Natural killer cell (primary cell): ENCODE results near the gene HDAC4. TPM values are rescaled to one million over a fixed set of nuclear protein-coding genes. Genes with fewer than 3 reads are reported as not detected.

Source experiments
- ATAC-seq, 3 donors: fragments of 150-1000 bp in 2 of 3; fragments of 200-7000 bp in 1 of 3; cut with Tn5 transposase; 1 replicate in 1 of 3; 2 replicates in 2 of 3; pipeline ENCODE4 v1.10.0; 2021; ENCODE audit warnings: mild to moderate bottlenecking in 2 of 3, moderate library complexity in 2 of 3
- DNase-seq, 2 donors: peaks; one replicate each; pipeline versions ENCODE4 v3.0.0 to v3.0.0-alpha.2; 2013 to 2021; ENCODE audit warnings: mixed read lengths in 1 of 2
- H3K27ac ChIP-seq: one replicate; pipeline ENCODE4 v1.5.1; 2013; ENCODE audit warnings: mild to moderate bottlenecking, low read length
- H3K27me3 ChIP-seq: one replicate; pipeline ENCODE4 v1.6.1; 2013; ENCODE audit warnings: low read length; ENCODE audit not compliant: control insufficient read depth, insufficient read depth
- H3K36me3 ChIP-seq: one replicate; pipeline ENCODE4 v1.6.1; 2013; ENCODE audit warnings: low read length; ENCODE audit not compliant: control insufficient read depth, insufficient read depth
- H3K4me1 ChIP-seq: one replicate; pipeline ENCODE4 v1.6.1; 2013; ENCODE audit warnings: low read length; ENCODE audit not compliant: control insufficient read depth, insufficient read depth
- H3K4me3 ChIP-seq: one replicate; pipeline ENCODE4 v1.5.1; 2013; ENCODE audit warnings: low read length
- H3K9me3 ChIP-seq: one replicate; pipeline ENCODE4 v1.6.1; 2013; ENCODE audit warnings: low read length; ENCODE audit not compliant: control insufficient read depth, insufficient read depth
- H3K27ac Mint-ChIP-seq, 2 donors: one replicate each; pipeline ENCODE4 v1.8.0; 2022; ENCODE audit warnings: mild to moderate bottlenecking in 2 of 2, mixed read lengths in 2 of 2, moderate library complexity in 1 of 2
- H3K27me3 Mint-ChIP-seq, 2 donors: one replicate each; pipeline ENCODE4 v1.8.0; 2022; ENCODE audit warnings: low read depth in 2 of 2, mixed read lengths in 2 of 2
- H3K36me3 Mint-ChIP-seq: one replicate; pipeline ENCODE4 v1.8.0; 2022; ENCODE audit warnings: mixed read lengths
- H3K4me1 Mint-ChIP-seq, 2 donors: one replicate each; pipeline ENCODE4 v1.8.0; 2022; ENCODE audit warnings: mixed read lengths in 2 of 2
- H3K4me3 Mint-ChIP-seq: one replicate; pipeline ENCODE4 v1.8.0; 2022; ENCODE audit warnings: mild to moderate bottlenecking, moderate library complexity, mixed read lengths
- H3K9me3 Mint-ChIP-seq, 2 donors: one replicate each; pipeline ENCODE4 v1.8.0; 2022; ENCODE audit warnings: mixed read lengths in 2 of 2
- CTCF ChIP-seq: fragments of 200-600 bp; IDR thresholded peaks from one replicate; pipeline ENCODE4 v1.8.0; 2022; ENCODE audit warnings: antibody characterized with exemption
- WGBS: methylation state at CpG from one replicate; pipeline ENCODE4 v1.1.7; 2013; ENCODE audit warnings: missing lambda C conversion rate; ENCODE audit not compliant: insufficient coverage; 5-methylcytosine and 5-hydroxymethylcytosine counted together
- intact Hi-C: fragments of 100-400 bp; cut with micrococcal nuclease; formaldehyde crosslinking; loops from one replicate; pipeline ENCODE4 v1.14.2; 2022
- total RNA-seq, 4 donors: library from RNA; stranded (reverse); fragments of 120-200 nt in 1 of 4; gene quantifications; one replicate each; pipeline versions ENCODE4 v1.2.3 to v1.2.4, GENCODE V29; 2013 to 2022

HDAC4 gene
- total RNA-seq, 3 donors from 2014 or later (not counting 1 experiment from before 2014, with no cell fraction given), result 74.9 to 105 (median 100) TPM

DNA sequence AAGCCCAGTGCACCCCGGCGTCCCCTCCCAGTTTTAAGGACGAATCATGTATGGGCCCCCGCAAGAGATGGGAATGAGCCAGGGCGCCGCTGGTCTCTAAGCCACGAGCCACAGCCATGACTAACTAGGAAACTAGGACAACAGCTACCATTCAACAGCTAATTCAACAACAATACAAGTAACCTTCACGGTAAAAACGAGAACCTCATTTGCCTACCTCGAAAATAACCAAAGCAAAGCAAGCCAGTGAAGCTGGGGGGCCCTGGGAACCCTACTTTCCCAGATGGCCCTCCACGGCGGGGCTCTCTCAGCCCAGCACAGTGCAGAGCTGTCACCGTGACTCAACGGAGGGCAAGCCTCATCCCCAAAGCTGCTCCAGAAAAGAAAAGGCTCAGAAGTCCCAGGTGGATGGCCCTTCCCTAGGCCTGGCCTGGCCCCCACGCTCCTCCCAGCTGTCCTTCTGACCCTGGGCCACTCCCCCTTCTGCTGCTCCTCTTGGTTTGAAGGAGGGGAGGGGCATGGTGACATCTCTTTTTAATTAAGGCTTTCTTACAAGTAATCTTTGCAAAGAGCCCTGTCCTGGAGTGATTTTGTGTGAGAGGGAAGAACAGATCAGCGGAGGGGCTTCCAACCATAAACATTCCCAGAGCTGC lies 126.3 kb downstream of the HDAC4 start:
- Mint-ChIP-seq H3K36me3 (no peaks in the 10 kb centered on the region), H3K4me1 (peaks cover 76 to 84% of the 10 kb centered on the region in 2 donors), H3K27ac (peak overlapping the region in 1 of 2 donors; percentile 93), H3K4me3 (peak overlapping the region; percentile 86), H3K27me3 (no peaks in the 10 kb centered on the region), H3K9me3 (no peaks in the 10 kb centered on the region)
- TF ChIP-seq CTCF, result no peak
- DNase-seq (no peak), ATAC-seq (peak; percentile 30 to 57 (median 36))
- Histone ChIP-seq H3K27ac (peak overlapping the region; percentile 80), H3K9me3 (no peaks in the 10 kb centered on the region), H3K4me3 (peak overlapping the region; percentile 8), H3K36me3 (no peaks in the 10 kb centered on the region), H3K27me3 (no peaks in the 10 kb centered on the region), H3K4me1 (peaks cover 73% of the 10 kb centered on the region)
- 62% methylated on average over 16 of the region's 16 CpGs for WGBS
- intact Hi-C loops, result loop anchor here (1.0 to 2.0 kb wide), 2 partner anchors 7 to 14 kb away; no protein-coding TSS in a partner anchor

DNA sequence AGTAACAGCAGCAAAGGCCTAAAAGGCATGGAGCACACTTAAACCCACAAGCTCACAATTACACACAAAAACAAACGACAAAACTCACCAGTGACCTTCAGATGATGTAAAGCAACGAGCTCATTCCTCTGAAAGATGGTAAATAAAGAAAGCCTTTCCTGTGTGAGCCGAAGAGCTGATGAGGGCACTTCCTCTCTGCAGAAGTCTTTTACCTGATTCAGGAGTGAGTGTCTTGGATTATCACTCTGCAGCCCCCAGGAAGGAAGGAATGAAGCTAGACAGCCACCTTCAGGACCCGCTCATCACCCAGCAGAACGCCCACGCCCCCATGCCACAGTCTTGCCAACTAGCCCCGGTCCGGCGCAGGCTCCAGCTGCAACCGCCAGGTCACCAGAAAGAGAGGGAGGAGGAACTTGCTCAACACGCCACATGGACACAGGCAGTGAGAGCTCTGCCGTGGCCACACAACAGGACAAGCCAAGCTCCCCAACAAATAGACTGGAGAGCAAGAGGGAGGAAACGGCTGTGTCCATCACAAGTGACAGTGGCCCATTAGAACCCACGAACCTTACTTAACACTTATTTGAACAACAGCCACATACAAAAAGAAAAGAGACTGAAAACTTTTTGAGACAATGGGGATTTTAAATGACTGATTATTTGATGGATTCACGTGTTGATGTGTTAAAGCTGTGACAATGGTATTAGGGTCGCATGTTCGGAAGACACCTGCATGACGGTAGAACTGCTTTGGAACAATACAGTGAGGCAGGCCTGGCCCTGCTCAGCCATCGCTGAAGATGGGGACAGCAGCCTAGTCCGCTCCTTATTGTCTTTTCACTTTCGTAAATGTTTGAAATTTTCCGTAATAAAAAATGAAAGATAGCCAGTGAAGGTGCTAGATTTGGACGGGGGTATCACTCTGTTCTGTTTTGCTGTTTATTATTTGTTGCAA lies 127.3 kb downstream of the HDAC4 start:
- H3K36me3 ChIP-seq, result no peaks in the 10 kb centered on the region
- no peaks in the 10 kb centered on the region for H3K27me3 Mint-ChIP-seq
- WGBS, result 85% methylated on average over 21 of the region's 23 CpGs
- H3K9me3 ChIP-seq, result no peaks in the 10 kb centered on the region
- TF ChIP-seq CTCF, result no peak
- ATAC-seq (no peak), DNase-seq (no peak)
- H3K4me3 ChIP-seq, result no peak overlapping the region
- peak overlapping the region in 1 of 2 donors; percentile 93 for H3K27ac Mint-ChIP-seq
- H3K36me3 Mint-ChIP-seq, result no peaks in the 10 kb centered on the region
- no peak overlapping the region for H3K27ac ChIP-seq
- H3K27me3 ChIP-seq, result no peaks in the 10 kb centered on the region
- intact Hi-C loops, result loop anchor here (2.0 kb wide), 1 partner anchor 15 kb away; no protein-coding TSS in a partner anchor
- peak overlapping the region; percentile 38 for H3K4me3 Mint-ChIP-seq
- no peaks in the 10 kb centered on the region for H3K9me3 Mint-ChIP-seq
- H3K4me1 Mint-ChIP-seq, result peaks cover 78 to 86% of the 10 kb centered on the region in 2 donors
- peaks cover 77% of the 10 kb centered on the region for H3K4me1 ChIP-seq

DNA sequence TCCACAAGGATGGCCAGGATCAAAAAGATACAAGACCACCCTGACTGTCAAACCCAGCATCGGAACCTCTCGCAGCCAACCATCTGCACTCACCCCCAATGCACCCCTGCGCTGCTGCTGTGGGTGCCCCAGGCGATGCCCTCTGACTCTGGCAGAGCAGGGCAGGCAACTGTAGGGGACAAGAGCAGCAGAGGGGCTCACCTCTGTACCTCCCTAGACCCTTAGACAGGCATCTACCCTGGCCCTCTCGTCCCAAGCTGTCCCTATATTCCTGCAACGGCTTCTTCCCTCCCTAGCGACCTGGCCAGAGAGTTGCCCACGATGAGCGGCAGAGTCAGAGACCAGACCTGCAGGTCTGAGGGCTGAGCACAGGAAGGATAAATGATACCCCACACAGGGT lies 128.2 kb downstream of the HDAC4 start:
- DNase-seq (no peak), ATAC-seq (no peak)
- Histone ChIP-seq H3K36me3 (no peaks in the 10 kb centered on the region), H3K27ac (no peak overlapping the region), H3K4me3 (no peak overlapping the region), H3K27me3 (no peaks in the 10 kb centered on the region), H3K9me3 (no peaks in the 10 kb centered on the region), H3K4me1 (peaks cover 77% of the 10 kb centered on the region)
- Mint-ChIP-seq H3K36me3 (no peaks in the 10 kb centered on the region), H3K4me1 (peaks cover 82 to 89% of the 10 kb centered on the region in 2 donors), H3K27me3 (no peaks in the 10 kb centered on the region), H3K27ac (peak overlapping the region in 1 of 2 donors; percentile 93), H3K4me3 (no peak overlapping the region), H3K9me3 (no peaks in the 10 kb centered on the region)
- TF ChIP-seq CTCF, result no peak
- WGBS, result 97% methylated on average over 9 of the region's 9 CpGs
- intact Hi-C loops, result no loop called here
